SH-SY5Y (cell line): ENCODE measurements around the gene RTF2.

Experiments
- GATA2 ChIP-seq: IDR thresholded peaks from 2 replicates; pipeline ENCODE4 v1.6.1; 2011; ENCODE audit warnings: mild to moderate bottlenecking, low read depth, low read length
- GATA3 ChIP-seq: IDR thresholded peaks from 2 replicates; pipeline ENCODE4 v1.6.1; 2011; ENCODE audit warnings: low read depth, mild to moderate bottlenecking, low read length, moderate library complexity

GRCh38 chr20:56558968-56559367 is 90.5 kb downstream of the RTF2 start:
- TF ChIP-seq GATA3 (no peak), GATA2 (no peak)
